ENCODE results near the gene DLG5.

DNA sequence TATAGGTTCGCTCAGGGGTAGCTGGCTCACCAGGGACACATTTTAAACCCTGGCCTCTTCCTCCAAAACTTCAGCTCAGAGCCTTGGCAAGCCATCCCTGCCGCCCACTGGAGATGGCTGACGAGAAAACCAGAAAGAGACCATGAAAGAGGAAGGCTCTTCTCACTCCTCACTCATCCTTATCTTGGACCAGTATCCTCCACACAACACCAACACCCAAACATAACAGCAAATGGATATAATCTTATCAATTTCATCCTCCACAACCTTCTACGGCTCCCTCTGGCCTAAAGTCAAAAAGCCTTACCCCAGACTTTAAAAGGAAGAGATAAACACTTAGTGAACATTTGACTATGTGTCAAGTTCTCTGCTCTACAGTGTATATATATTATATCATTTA lies 26.9 kb downstream of the DLG5 start:
- TF ChIP-seq, protein P1, sequence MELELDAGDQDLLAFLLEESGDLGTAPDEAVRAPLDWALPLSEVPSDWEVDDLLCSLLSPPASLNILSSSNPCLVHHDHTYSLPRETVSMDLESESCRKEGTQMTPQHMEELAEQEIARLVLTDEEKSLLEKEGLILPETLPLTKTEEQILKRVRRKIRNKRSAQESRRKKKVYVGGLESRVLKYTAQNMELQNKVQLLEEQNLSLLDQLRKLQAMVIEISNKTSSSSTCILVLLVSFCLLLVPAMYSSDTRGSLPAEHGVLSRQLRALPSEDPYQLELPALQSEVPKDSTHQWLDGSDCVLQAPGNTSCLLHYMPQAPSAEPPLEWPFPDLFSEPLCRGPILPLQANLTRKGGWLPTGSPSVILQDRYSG (tag; conservative IDR thresholded peaks at IDR 0.05; ENCODE audit: low read depth) = no peak
- TF ChIP-seq, protein P2, sequence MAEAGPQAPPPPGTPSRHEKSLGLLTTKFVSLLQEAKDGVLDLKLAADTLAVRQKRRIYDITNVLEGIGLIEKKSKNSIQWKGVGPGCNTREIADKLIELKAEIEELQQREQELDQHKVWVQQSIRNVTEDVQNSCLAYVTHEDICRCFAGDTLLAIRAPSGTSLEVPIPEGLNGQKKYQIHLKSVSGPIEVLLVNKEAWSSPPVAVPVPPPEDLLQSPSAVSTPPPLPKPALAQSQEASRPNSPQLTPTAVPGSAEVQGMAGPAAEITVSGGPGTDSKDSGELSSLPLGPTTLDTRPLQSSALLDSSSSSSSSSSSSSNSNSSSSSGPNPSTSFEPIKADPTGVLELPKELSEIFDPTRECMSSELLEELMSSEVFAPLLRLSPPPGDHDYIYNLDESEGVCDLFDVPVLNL (CRISPR knock-in tag; IDR thresholded peaks at IDR 0.05; ENCODE audit: low read depth) = no peak
- TF ChIP-seq, protein P3, sequence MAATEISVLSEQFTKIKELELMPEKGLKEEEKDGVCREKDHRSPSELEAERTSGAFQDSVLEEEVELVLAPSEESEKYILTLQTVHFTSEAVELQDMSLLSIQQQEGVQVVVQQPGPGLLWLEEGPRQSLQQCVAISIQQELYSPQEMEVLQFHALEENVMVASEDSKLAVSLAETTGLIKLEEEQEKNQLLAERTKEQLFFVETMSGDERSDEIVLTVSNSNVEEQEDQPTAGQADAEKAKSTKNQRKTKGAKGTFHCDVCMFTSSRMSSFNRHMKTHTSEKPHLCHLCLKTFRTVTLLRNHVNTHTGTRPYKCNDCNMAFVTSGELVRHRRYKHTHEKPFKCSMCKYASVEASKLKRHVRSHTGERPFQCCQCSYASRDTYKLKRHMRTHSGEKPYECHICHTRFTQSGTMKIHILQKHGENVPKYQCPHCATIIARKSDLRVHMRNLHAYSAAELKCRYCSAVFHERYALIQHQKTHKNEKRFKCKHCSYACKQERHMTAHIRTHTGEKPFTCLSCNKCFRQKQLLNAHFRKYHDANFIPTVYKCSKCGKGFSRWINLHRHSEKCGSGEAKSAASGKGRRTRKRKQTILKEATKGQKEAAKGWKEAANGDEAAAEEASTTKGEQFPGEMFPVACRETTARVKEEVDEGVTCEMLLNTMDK (IDR thresholded peaks at IDR 0.05; ENCODE audit: borderline replicate concordance, insufficient read depth, low read depth, low read length, poor library complexity, severe bottlenecking) = no peak
